T-cell (primary cell): ENCODE results near the gene RTN4R. TPM values are rescaled to one million over a fixed set of nuclear protein-coding genes. Genes with fewer than 3 reads are reported as not detected.

Source experiments
- ATAC-seq, 4 experiments: fragments of 200-7000 bp in 3 of 4; fragments of 150-1000 bp in 1 of 4; cut with Tn5 transposase; replicated peaks in 1 of 4; 1 replicate in 3 of 4; 2 replicates in 1 of 4; pipeline ENCODE4 v1.10.0; 2021; ENCODE audit warnings: moderate library complexity in 3 of 4, mild to moderate bottlenecking in 2 of 4, moderate number of reproducible peaks in 1 of 4
- CTCF ChIA-PET, 2 donors: fragments of 300-600 bp; sonication (Branson Sonifier 250); formaldehyde crosslinking; loops; one replicate each; lab custom pipeline; 2022; ENCODE audit warnings: antibody characterized with exemption in 2 of 2; lab: Charles Lee
- POLR2A ChIA-PET, 2 donors: fragments of 300-600 bp; sonication (Branson Sonifier 250); formaldehyde crosslinking; loops; one replicate each; lab custom pipeline; 2022; ENCODE audit warnings: antibody characterized with exemption in 2 of 2; lab: Charles Lee
- DNase-seq, 35 experiments: peaks; one replicate each; pipeline versions ENCODE4 v3.0.0 to v3.0.0-alpha.2; 2013 to 2023
- H3K27ac ChIP-seq: one replicate; pipeline ENCODE4 v1.5.1; 2013; ENCODE audit warnings: low read length
- H3K27me3 ChIP-seq, 2 experiments: replicated peaks in 1 of 2; 1 replicate in 1 of 2; 2 replicates in 1 of 2; pipeline versions ENCODE4 v1.6.1 to v1.7.0; 2013; ENCODE audit warnings: low read length in 1 of 2, mixed read lengths in 1 of 2; ENCODE audit not compliant: control insufficient read depth in 2 of 2, insufficient read depth in 2 of 2; ENCODE audit errors: extremely low read depth in 1 of 2
- H3K36me3 ChIP-seq, 2 donors: 1 replicate in 1 of 2; 2 replicates in 1 of 2; pipeline versions ENCODE4 v1.6.1 to v1.7.0; 2013; ENCODE audit warnings: low read length in 1 of 2; ENCODE audit not compliant: control insufficient read depth in 2 of 2, insufficient read depth in 1 of 2; ENCODE audit errors: extremely low read depth in 1 of 2
- H3K4me1 ChIP-seq, 2 experiments: 1 replicate in 1 of 2; 2 replicates in 1 of 2; pipeline versions ENCODE4 v1.6.1 to v1.7.0; 2013; ENCODE audit warnings: low read length in 2 of 2, mixed read lengths in 1 of 2; ENCODE audit not compliant: insufficient read depth in 2 of 2, control insufficient read depth in 1 of 2; ENCODE audit errors: extremely low read depth in 1 of 2
- H3K4me3 ChIP-seq, 2 donors: 1 replicate in 1 of 2; 2 replicates in 1 of 2; pipeline versions ENCODE4 v1.5.1 to v1.7.0; 2013; ENCODE audit warnings: mild to moderate bottlenecking in 2 of 2, low read length in 1 of 2, moderate library complexity in 1 of 2; ENCODE audit not compliant: control insufficient read depth in 1 of 2; ENCODE audit errors: extremely low read depth in 1 of 2
- H3K9me3 ChIP-seq: 2 replicates; pipeline ENCODE4 v1.7.0; 2013
- H3K27ac Mint-ChIP-seq, 2 donors: one replicate each; pipeline ENCODE4 v1.8.0; 2020 to 2021; ENCODE audit warnings: mild to moderate bottlenecking in 2 of 2, mixed read lengths in 2 of 2
- H3K27me3 Mint-ChIP-seq, 2 donors: one replicate each; pipeline ENCODE4 v1.8.0; 2021 to 2022; ENCODE audit warnings: mixed read lengths in 2 of 2
- H3K36me3 Mint-ChIP-seq: one replicate; pipeline ENCODE4 v1.8.0; 2021; ENCODE audit warnings: mixed read lengths
- H3K4me1 Mint-ChIP-seq, 3 donors: one replicate each; pipeline ENCODE4 v1.8.0; 2020 to 2022; ENCODE audit warnings: mixed read lengths in 3 of 3, mild to moderate bottlenecking in 1 of 3
- H3K4me3 Mint-ChIP-seq, 3 donors: one replicate each; pipeline ENCODE4 v1.8.0; 2020 to 2022; ENCODE audit warnings: mild to moderate bottlenecking in 3 of 3, mixed read lengths in 3 of 3, moderate library complexity in 3 of 3
- H3K9me3 Mint-ChIP-seq, 3 donors: one replicate each; pipeline ENCODE4 v1.8.0; 2020 to 2022; ENCODE audit warnings: mixed read lengths in 3 of 3
- WGBS: methylation state at CpG from one replicate; pipeline ENCODE4 v1.1.5; 2013; ENCODE audit warnings: missing lambda C conversion rate; ENCODE audit not compliant: insufficient coverage; 5-methylcytosine and 5-hydroxymethylcytosine counted together
- total RNA-seq, 35 experiments: library from RNA in 6 of 35; stranded (reverse) in 6 of 35; fragments of 120-200 nt in 1 of 35; gene quantifications; one replicate each; pipeline versions ENCODE4 v1.2.1 to v1.2.4 and lab custom pipeline; 2013 to 2026

RTN4R gene
- total RNA-seq, 5 donors from 2014 or later (not counting 1 experiment from before 2014, with no cell fraction given): 0.33 to 4.1 (median 2.5) TPM

GRCh38 chr22:20234760-20235388 is 33.2 kb downstream of the RTN4R start:
- ATAC-seq (no peak), DNase-seq (no peak)
- no peaks in the 10 kb centered on the region for H3K9me3 ChIP-seq
- Mint-ChIP-seq H3K4me1 (peaks cover 11 to 22% (median 13%) of the 10 kb centered on the region in 3 donors), H3K4me3 (no peak overlapping the region), H3K36me3 (no peaks in the 10 kb centered on the region), H3K9me3 (no peaks in the 10 kb centered on the region), H3K27me3 (no peaks in the 10 kb centered on the region), H3K27ac (no peak overlapping the region)
- H3K27me3 ChIP-seq: peaks cover 0 to 15% of the 10 kb centered on the region in 2 experiments
- H3K36me3 ChIP-seq: no peaks in the 10 kb centered on the region
- whole genome bisulfite sequencing: 88% methylated on average over 22 of the region's 23 CpGs
- no peak overlapping the region for H3K4me3 ChIP-seq
- ChIA-PET CTCF (no interaction called here), POLR2A (no interaction called here)
- H3K27ac ChIP-seq: no peak overlapping the region
- peaks cover 2 to 41% of the 10 kb centered on the region in 2 experiments for H3K4me1 ChIP-seq

- ATAC-seq (no peak), DNase-seq (no peak)
- peaks cover 8 to 16% (median 11%) of the 10 kb centered on the region in 3 donors for H3K4me1 Mint-ChIP-seq
- Histone ChIP-seq H3K36me3 (no peaks in the 10 kb centered on the region), H3K27ac (no peak overlapping the region), H3K9me3 (no peaks in the 10 kb centered on the region), H3K4me3 (no peak overlapping the region), H3K4me1 (peaks cover 0 to 35% of the 10 kb centered on the region in 2 experiments), H3K27me3 (peaks cover 0 to 19% of the 10 kb centered on the region in 2 experiments)
- H3K4me3 Mint-ChIP-seq: no peak overlapping the region
- CTCF ChIA-PET: no interaction called here
- POLR2A ChIA-PET: no interaction called here
- no peaks in the 10 kb centered on the region for H3K27me3 Mint-ChIP-seq
- no peak overlapping the region for H3K27ac Mint-ChIP-seq
- WGBS: 86% methylated on average over 10 of the region's 10 CpGs
- H3K36me3 Mint-ChIP-seq: no peaks in the 10 kb centered on the region
- H3K9me3 Mint-ChIP-seq: no peaks in the 10 kb centered on the region
These were observed 33.8 kb downstream of the RTN4R start for GRCh38 chr22:20234314-20234682.

GRCh38 chr22:20233351-20234313 is 34.5 kb downstream of the RTN4R start:
- no peaks in the 10 kb centered on the region for H3K9me3 ChIP-seq
- no peak overlapping the region for H3K27ac ChIP-seq
- 73% methylated on average over 7 of the region's 13 CpGs for WGBS
- H3K27me3 Mint-ChIP-seq: no peaks in the 10 kb centered on the region
- ChIA-PET CTCF (no interaction called here), POLR2A (no interaction called here)
- H3K4me1 Mint-ChIP-seq: peaks cover 7 to 15% (median 11%) of the 10 kb centered on the region in 3 donors
- ATAC-seq (no peak), DNase-seq (no peak)
- peaks cover 0 to 22% of the 10 kb centered on the region in 2 experiments for H3K27me3 ChIP-seq
- H3K36me3 Mint-ChIP-seq: no peaks in the 10 kb centered on the region
- H3K4me1 ChIP-seq: peaks cover 0 to 29% of the 10 kb centered on the region in 2 experiments
- H3K4me3 Mint-ChIP-seq: no peak overlapping the region
- no peak overlapping the region for H3K27ac Mint-ChIP-seq
- H3K36me3 ChIP-seq: no peaks in the 10 kb centered on the region
- H3K9me3 Mint-ChIP-seq: no peaks in the 10 kb centered on the region
- H3K4me3 ChIP-seq: no peak overlapping the region

GRCh38 chr22:20232781-20233180 is 35.3 kb downstream of the RTN4R start:
- H3K4me1 ChIP-seq: peaks cover 0 to 21% of the 10 kb centered on the region in 2 experiments
- CTCF ChIA-PET: no interaction called here
- ATAC-seq (no peak), DNase-seq (no peak)
- Mint-ChIP-seq H3K36me3 (no peaks in the 10 kb centered on the region), H3K4me1 (peaks cover 3 to 11% (median 7%) of the 10 kb centered on the region in 3 donors), H3K4me3 (no peak overlapping the region), H3K27me3 (no peaks in the 10 kb centered on the region), H3K9me3 (no peaks in the 10 kb centered on the region), H3K27ac (no peak overlapping the region)
- H3K36me3 ChIP-seq: no peaks in the 10 kb centered on the region
- H3K9me3 ChIP-seq: no peaks in the 10 kb centered on the region
- no peak overlapping the region for H3K4me3 ChIP-seq
- H3K27ac ChIP-seq: no peak overlapping the region
- POLR2A ChIA-PET: no interaction called here
- WGBS: 88% methylated on average over 9 of the region's 9 CpGs
- H3K27me3 ChIP-seq: peaks cover 0 to 22% of the 10 kb centered on the region in 2 experiments

- CTCF ChIA-PET: no interaction called here
- peaks cover 0 to 22% of the 10 kb centered on the region in 2 experiments for H3K27me3 ChIP-seq
- Mint-ChIP-seq H3K27ac (no peak overlapping the region), H3K9me3 (no peaks in the 10 kb centered on the region), H3K4me1 (peaks cover 3 to 11% (median 5%) of the 10 kb centered on the region in 3 donors), H3K27me3 (no peaks in the 10 kb centered on the region), H3K4me3 (no peak overlapping the region), H3K36me3 (no peaks in the 10 kb centered on the region)
- H3K36me3 ChIP-seq: no peaks in the 10 kb centered on the region
- H3K4me3 ChIP-seq: no peak overlapping the region
- DNase-seq: no peak
- peaks cover 0 to 15% of the 10 kb centered on the region in 2 experiments for H3K4me1 ChIP-seq
- no peaks in the 10 kb centered on the region for H3K9me3 ChIP-seq
- ATAC-seq: no peak
- H3K27ac ChIP-seq: no peak overlapping the region
- POLR2A ChIA-PET: no interaction called here
- 81% methylated on average over 4 of the region's 6 CpGs for WGBS
These were observed 35.9 kb downstream of the RTN4R start for GRCh38 chr22:20232237-20232598.

GRCh38 chr22:20231514-20232236 is 36.4 kb downstream of the RTN4R start:
- peaks cover 0 to 22% of the 10 kb centered on the region in 2 experiments for H3K27me3 ChIP-seq
- H3K27ac Mint-ChIP-seq: no peak overlapping the region
- no peak for DNase-seq
- no peaks in the 10 kb centered on the region for H3K9me3 ChIP-seq
- 81% methylated on average over 14 of the region's 17 CpGs for whole genome bisulfite sequencing
- H3K4me3 ChIP-seq: no peak overlapping the region
- ChIA-PET POLR2A (no interaction called here), CTCF (no interaction called here)
- no peaks in the 10 kb centered on the region for H3K9me3 Mint-ChIP-seq
- no peak overlapping the region for H3K27ac ChIP-seq
- peaks cover under 1 to 8% (median under 1%) of the 10 kb centered on the region in 3 donors for H3K4me1 Mint-ChIP-seq
- ATAC-seq: no peak
- H3K4me3 Mint-ChIP-seq: no peak overlapping the region
- no peaks in the 10 kb centered on the region for H3K36me3 Mint-ChIP-seq
- no peaks in the 10 kb centered on the region for H3K36me3 ChIP-seq
- H3K27me3 Mint-ChIP-seq: no peaks in the 10 kb centered on the region
- H3K4me1 ChIP-seq: peaks cover 0 to 10% of the 10 kb centered on the region in 2 experiments
